Fibroblast of lung (primary cell): ENCODE measurements around the gene ALG13. TPM values are rescaled to one million over a fixed set of nuclear protein-coding genes. Genes with fewer than 3 reads are reported as not detected.

ENCODE experiments used
- DNase-seq, 2 donors: peaks; one replicate each; pipeline versions ENCODE4 v3.0.0 to v3.0.0-alpha.2; 2010; ENCODE audit warnings: low read depth in 2 of 2
- H2AFZ ChIP-seq: 2 replicates; pipeline ENCODE4 v1.5.1; 2012; ENCODE audit warnings: low read length, control low read depth, inconsistent platforms
- H3K27ac ChIP-seq: 2 replicates; pipeline ENCODE4 v1.5.1; 2011; ENCODE audit warnings: low read length, control low read depth; ENCODE audit not compliant: insufficient read depth
- H3K27me3 ChIP-seq: 2 replicates; pipeline ENCODE4 v1.5.1; 2011; ENCODE audit warnings: mild to moderate bottlenecking, low read length; ENCODE audit not compliant: control insufficient read depth, insufficient read depth
- H3K36me3 ChIP-seq: 2 replicates; pipeline ENCODE4 v1.5.1; 2011; ENCODE audit warnings: low read length; ENCODE audit not compliant: control insufficient read depth, insufficient read depth
- H3K4me1 ChIP-seq: 2 replicates; pipeline ENCODE4 v1.5.1; 2011; ENCODE audit warnings: low read length; ENCODE audit not compliant: control insufficient read depth, insufficient read depth; ENCODE audit errors: extremely low read depth
- H3K4me2 ChIP-seq: 2 replicates; pipeline ENCODE4 v1.5.1; 2011; ENCODE audit warnings: low read length, control low read depth; ENCODE audit not compliant: insufficient read depth; ENCODE audit errors: extremely low read depth
- H3K4me3 ChIP-seq, 4 experiments: fragments of 200-600 bp in 1 of 4; sonication (generic) in 1 of 4; replicated peaks in 1 of 4; 2 replicates each; pipeline ENCODE4 v1.5.1; 2011 to 2016; ENCODE audit warnings: low read length in 4 of 4, low read depth in 3 of 4, mild to moderate bottlenecking in 3 of 4, control low read depth in 2 of 4, inconsistent platforms in 1 of 4, mixed read lengths in 1 of 4; ENCODE audit not compliant: insufficient read depth in 1 of 4; ENCODE audit errors: control extremely low read depth in 1 of 4
- H3K79me2 ChIP-seq: 2 replicates; pipeline ENCODE4 v1.5.1; 2012; ENCODE audit warnings: mild to moderate bottlenecking, low read length, inconsistent platforms; ENCODE audit not compliant: control insufficient read depth, insufficient read depth
- H3K9ac ChIP-seq: 2 replicates; pipeline ENCODE4 v1.5.1; 2011; ENCODE audit warnings: mild to moderate bottlenecking, low read length, control low read depth; ENCODE audit not compliant: insufficient read depth
- H3K9me3 ChIP-seq: 2 replicates; pipeline ENCODE4 v1.5.1; 2012; ENCODE audit warnings: low read depth, low read length; ENCODE audit not compliant: control insufficient read depth, insufficient read depth
- H4K20me1 ChIP-seq: 2 replicates; pipeline ENCODE4 v1.5.1; 2011; ENCODE audit warnings: low read length; ENCODE audit not compliant: control insufficient read depth, insufficient read depth; ENCODE audit errors: extremely low read depth
- CTCF ChIP-seq, 2 donors: IDR thresholded peaks in 1 of 2; conservative IDR thresholded peaks in 1 of 2; 1 replicate in 1 of 2; 2 replicates in 1 of 2; pipeline ENCODE4 v1.5.1; 2011 to 2012; ENCODE audit warnings: low read length in 2 of 2, control low read depth in 1 of 2, inconsistent platforms in 1 of 2, low read depth in 1 of 2, mild to moderate bottlenecking in 1 of 2
- EZH2 ChIP-seq: IDR thresholded peaks from 2 replicates; pipeline ENCODE4 v1.5.1; 2012; ENCODE audit warnings: low read length, control low read depth, mild to moderate bottlenecking; ENCODE audit errors: missing control alignments
- polyA plus RNA-seq, 2 donors: library from polyadenylated mRNA; depleted of rRNA in 1 of 2; stranded (reverse) in 1 of 2; unstranded in 1 of 2; fragments of >200 nt; gene quantifications; 2 replicates each; pipeline ENCODE4 v1.2.1, GENCODE V29; 2011 to 2012; ENCODE audit warnings: missing spikeins in 1 of 2
- total RNA-seq: library from RNA; depleted of rRNA; stranded (reverse); fragments of >200 nt; gene quantifications from 2 replicates; pipeline ENCODE4 v1.2.1, GENCODE V29; 2014

The ALG13 gene
- total and polyA plus RNA-seq, 2 donors (not counting 1 experiment from before 2014, with no cell fraction given): 56.1 to 67.3 TPM

- Histone ChIP-seq H3K9ac (no peak overlapping the region), H3K36me3 (no peaks in the 10 kb centered on the region), H3K27ac (no peak overlapping the region), H3K9me3 (no peaks in the 10 kb centered on the region), H3K4me2 (no peak overlapping the region), H2AFZ (no peak overlapping the region), H3K27me3 (no peaks in the 10 kb centered on the region), H3K4me1 (no peaks in the 10 kb centered on the region), H3K79me2 (no peaks in the 10 kb centered on the region), H4K20me1 (no peaks in the 10 kb centered on the region), H3K4me3 (no peak overlapping the region)
- no peak for DNase-seq
- no peak for TF ChIP-seq EZH2
- TF ChIP-seq CTCF (conservative IDR thresholded peaks at IDR 0.05 in 1 of 2, IDR thresholded peaks at IDR 0.05 in 1 of 2; ENCODE audit: low read depth in 1 of 2, low read length in 2 of 2): no peak
These were observed 28.3 kb upstream of the ALG13 start for GRCh38 chrX:111652719-111653118.

GRCh38 chrX:111661241-111661640, 19.7 kb upstream of the ALG13 start:
- TF ChIP-seq CTCF (conservative IDR thresholded peaks at IDR 0.05 in 1 of 2, IDR thresholded peaks at IDR 0.05 in 1 of 2; ENCODE audit: low read depth in 1 of 2, low read length in 2 of 2) (no peak), EZH2 (no peak)
- Histone ChIP-seq H4K20me1 (no peaks in the 10 kb centered on the region), H3K4me3 (no peak overlapping the region), H3K9ac (no peak overlapping the region), H3K79me2 (no peaks in the 10 kb centered on the region), H2AFZ (no peak overlapping the region), H3K27me3 (no peaks in the 10 kb centered on the region), H3K36me3 (no peaks in the 10 kb centered on the region), H3K27ac (no peak overlapping the region), H3K9me3 (no peaks in the 10 kb centered on the region), H3K4me1 (no peaks in the 10 kb centered on the region), H3K4me2 (no peak overlapping the region)
- no peak for DNase-seq

- DNase-seq: no peak
- Histone ChIP-seq H3K36me3 (no peaks in the 10 kb centered on the region), H3K4me3 (no peak overlapping the region)
These were observed 18.7 kb upstream of the ALG13 start for GRCh38 chrX:111662292-111662691.

More at GRCh38 chrX:111662292-111662691, 18.7 kb upstream of the ALG13 start:
- Histone ChIP-seq H3K4me1 (no peaks in the 10 kb centered on the region), H3K9me3 (no peaks in the 10 kb centered on the region), H2AFZ (no peak overlapping the region), H3K27me3 (no peaks in the 10 kb centered on the region), H3K79me2 (no peaks in the 10 kb centered on the region), H3K27ac (no peak overlapping the region), H3K9ac (no peak overlapping the region), H3K4me2 (no peak overlapping the region), H4K20me1 (no peaks in the 10 kb centered on the region)
- TF ChIP-seq EZH2 (no peak), CTCF (conservative IDR thresholded peaks at IDR 0.05 in 1 of 2, IDR thresholded peaks at IDR 0.05 in 1 of 2; ENCODE audit: low read depth in 1 of 2, low read length in 2 of 2) (no peak)
